ENCODE data around the gene ARHGAP27. TPM values are rescaled to one million over a fixed set of nuclear protein-coding genes. Genes with fewer than 3 reads are reported as not detected.

ARHGAP27 gene
- total and polyA plus RNA-seq, 2 experiments from 2014 or later = 21.1 to 27.9 TPM

- no peaks in the 10 kb centered on the region for H3K9me3 ChIP-seq (ENCODE audit: low read depth)
- H4K20me1 ChIP-seq (ENCODE audit: insufficient read depth, poor library complexity, severe bottlenecking) = peaks cover 7% of the 10 kb centered on the region
- WGBS (ENCODE audit: low lambda C conversion rate, missing lambda C conversion rate) = 78% methylated on average over 1 of the region's 1 CpG
- H3K4me3 ChIP-seq = peak overlapping the region; percentile 13
- H3K27ac ChIP-seq = peak overlapping the region; percentile 96
- no peak for DNase-seq (ENCODE audit: low spot score)
- H3K36me3 ChIP-seq (replicated peaks; ENCODE audit: insufficient read depth, low read depth) = no peaks in the 10 kb centered on the region
- TF ChIP-seq, protein P1, sequence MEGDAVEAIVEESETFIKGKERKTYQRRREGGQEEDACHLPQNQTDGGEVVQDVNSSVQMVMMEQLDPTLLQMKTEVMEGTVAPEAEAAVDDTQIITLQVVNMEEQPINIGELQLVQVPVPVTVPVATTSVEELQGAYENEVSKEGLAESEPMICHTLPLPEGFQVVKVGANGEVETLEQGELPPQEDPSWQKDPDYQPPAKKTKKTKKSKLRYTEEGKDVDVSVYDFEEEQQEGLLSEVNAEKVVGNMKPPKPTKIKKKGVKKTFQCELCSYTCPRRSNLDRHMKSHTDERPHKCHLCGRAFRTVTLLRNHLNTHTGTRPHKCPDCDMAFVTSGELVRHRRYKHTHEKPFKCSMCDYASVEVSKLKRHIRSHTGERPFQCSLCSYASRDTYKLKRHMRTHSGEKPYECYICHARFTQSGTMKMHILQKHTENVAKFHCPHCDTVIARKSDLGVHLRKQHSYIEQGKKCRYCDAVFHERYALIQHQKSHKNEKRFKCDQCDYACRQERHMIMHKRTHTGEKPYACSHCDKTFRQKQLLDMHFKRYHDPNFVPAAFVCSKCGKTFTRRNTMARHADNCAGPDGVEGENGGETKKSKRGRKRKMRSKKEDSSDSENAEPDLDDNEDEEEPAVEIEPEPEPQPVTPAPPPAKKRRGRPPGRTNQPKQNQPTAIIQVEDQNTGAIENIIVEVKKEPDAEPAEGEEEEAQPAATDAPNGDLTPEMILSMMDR (IDR thresholded peaks at IDR 0.05; ENCODE audit: poor library complexity) = no peak
- no peak for TF ChIP-seq EZH2phosphoT487 (IDR thresholded peaks at IDR 0.05; ENCODE audit: low read depth, severe bottlenecking, unreplicated experiment)
- no peak for TF ChIP-seq EZH2 (IDR thresholded peaks at IDR 0.05; ENCODE audit: borderline replicate concordance)
- peak overlapping the region; percentile 73 for H3K4me2 ChIP-seq
- no peak overlapping the region for H2AFZ ChIP-seq
- H3K9me2 ChIP-seq (replicated peaks; ENCODE audit: insufficient read depth) = no peaks in the 10 kb centered on the region
- peaks cover 54% of the 10 kb centered on the region for H3K79me2 ChIP-seq
- peaks cover 13% of the 10 kb centered on the region for H3K4me1 ChIP-seq (ENCODE audit: insufficient read depth)
- peaks cover 9% of the 10 kb centered on the region for H3K27me3 ChIP-seq
Observed at GRCh38 chr17:45423975-45424335, 8.7 kb downstream of the ARHGAP27 start.

DNA sequence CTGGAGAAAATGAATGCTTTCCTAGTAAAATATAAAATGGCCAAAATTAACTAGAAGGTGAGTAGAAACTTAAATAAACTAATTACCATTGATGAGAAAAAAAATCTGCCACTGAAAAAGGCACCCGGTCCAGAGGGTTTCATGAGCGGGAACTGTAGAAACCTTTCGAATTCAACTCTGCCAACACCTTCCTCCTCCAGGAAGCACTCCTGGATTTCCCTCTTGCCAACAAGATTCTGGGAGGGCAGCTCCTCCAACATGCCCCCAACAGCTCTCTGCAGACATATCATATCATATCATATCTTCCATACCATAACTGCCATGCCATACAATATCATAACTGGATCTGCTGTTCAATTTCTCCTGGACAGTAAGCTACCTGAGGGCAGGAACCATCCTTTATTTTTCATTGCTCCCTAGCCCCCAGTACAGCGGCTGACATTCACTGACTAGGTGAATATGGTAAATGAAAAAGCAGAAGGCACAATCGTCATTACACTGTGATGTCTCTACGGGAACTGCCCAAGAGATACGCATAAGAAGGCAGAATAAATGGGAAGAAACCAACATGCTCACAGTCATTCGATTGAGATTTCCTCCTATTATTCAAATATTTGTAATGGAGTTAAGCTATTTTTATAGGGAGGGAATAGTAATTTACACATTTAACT, 9.2 kb downstream of the ARHGAP27 start:
- no peaks in the 10 kb centered on the region for H3K36me3 ChIP-seq (replicated peaks; ENCODE audit: insufficient read depth, low read depth)
- peaks cover 4% of the 10 kb centered on the region for H3K27me3 ChIP-seq
- DNase-seq (ENCODE audit: low spot score) = no peak
- peak overlapping the region; percentile 23 for H3K27ac ChIP-seq
- TF ChIP-seq EZH2phosphoT487 (IDR thresholded peaks at IDR 0.05; ENCODE audit: low read depth, severe bottlenecking, unreplicated experiment) (no peak), EZH2 (IDR thresholded peaks at IDR 0.05; ENCODE audit: borderline replicate concordance) (no peak)
- TF ChIP-seq, protein P1 (IDR thresholded peaks at IDR 0.05; ENCODE audit: poor library complexity) = no peak
- peaks cover 10% of the 10 kb centered on the region for H3K4me1 ChIP-seq (ENCODE audit: insufficient read depth)
- WGBS (ENCODE audit: low lambda C conversion rate, missing lambda C conversion rate) = 93% methylated on average over 8 of the region's 8 CpGs
- peak overlapping the region; percentile 73 for H3K4me2 ChIP-seq
- H3K4me3 ChIP-seq = no peak overlapping the region
- H3K79me2 ChIP-seq = peaks cover 59% of the 10 kb centered on the region
- H3K9me2 ChIP-seq (replicated peaks; ENCODE audit: insufficient read depth) = no peaks in the 10 kb centered on the region
- no peaks in the 10 kb centered on the region for H3K9me3 ChIP-seq (ENCODE audit: low read depth)
- peaks cover 7% of the 10 kb centered on the region for H4K20me1 ChIP-seq (ENCODE audit: insufficient read depth, poor library complexity, severe bottlenecking)
- no peak overlapping the region for H2AFZ ChIP-seq

- Histone ChIP-seq H3K27ac (peak overlapping the region; percentile 68), H2AFZ (no peak overlapping the region), H3K36me3 (replicated peaks; ENCODE audit: insufficient read depth, low read depth) (no peaks in the 10 kb centered on the region), H3K4me2 (no peak overlapping the region), H3K4me3 (no peak overlapping the region), H3K27me3 (no peaks in the 10 kb centered on the region), H3K9me3 (ENCODE audit: low read depth) (no peaks in the 10 kb centered on the region), H3K4me1 (ENCODE audit: insufficient read depth) (peaks cover 15% of the 10 kb centered on the region), H4K20me1 (ENCODE audit: insufficient read depth, poor library complexity, severe bottlenecking) (peaks cover 3% of the 10 kb centered on the region), H3K9me2 (replicated peaks; ENCODE audit: insufficient read depth) (no peaks in the 10 kb centered on the region), H3K79me2 (peaks cover 46% of the 10 kb centered on the region)
- WGBS (ENCODE audit: low lambda C conversion rate, missing lambda C conversion rate) = 71% methylated on average over 10 of the region's 10 CpGs
- no peak for TF ChIP-seq EZH2 (IDR thresholded peaks at IDR 0.05; ENCODE audit: borderline replicate concordance)
- no peak for TF ChIP-seq EZH2phosphoT487 (IDR thresholded peaks at IDR 0.05; ENCODE audit: low read depth, severe bottlenecking, unreplicated experiment)
- TF ChIP-seq, protein P1 (IDR thresholded peaks at IDR 0.05; ENCODE audit: poor library complexity) = no peak
- no peak for DNase-seq (ENCODE audit: low spot score)
Observed at GRCh38 chr17:45414990-45415881, 17.4 kb downstream of the ARHGAP27 start.

Data from hepatocyte (in vitro differentiated cells).